Midbrain (tissue), 1 donor: ENCODE measurements around the gene UST.
A peak's percentile ranks its signal among the peaks of the same experiment; 100 is the strongest.

Source experiments
- DNase-seq: peaks from one replicate; lab custom pipeline; 2025; lab: John Stamatoyannopoulos, UW

The UST gene

DNA sequence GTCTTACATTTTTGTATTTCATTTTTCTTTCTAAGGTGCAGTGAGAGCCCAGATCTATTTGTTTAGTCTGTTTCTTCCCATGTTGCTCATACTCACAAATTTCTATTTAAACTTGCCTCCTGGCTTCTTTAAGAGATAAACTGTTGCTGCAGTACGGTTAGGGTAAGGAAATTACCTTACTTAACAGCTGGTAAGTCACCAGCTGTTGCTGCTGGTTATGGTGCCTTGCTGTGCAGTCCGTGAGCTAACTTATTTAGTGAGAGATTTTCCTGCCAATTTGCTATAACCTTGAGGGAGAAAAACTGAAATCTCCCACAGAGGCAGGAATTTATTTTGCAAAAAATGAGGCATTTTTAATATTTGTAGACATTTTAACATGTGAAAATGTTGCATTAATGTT, 261.0 kb downstream of the UST start:
- no peak for DNase-seq

DNA sequence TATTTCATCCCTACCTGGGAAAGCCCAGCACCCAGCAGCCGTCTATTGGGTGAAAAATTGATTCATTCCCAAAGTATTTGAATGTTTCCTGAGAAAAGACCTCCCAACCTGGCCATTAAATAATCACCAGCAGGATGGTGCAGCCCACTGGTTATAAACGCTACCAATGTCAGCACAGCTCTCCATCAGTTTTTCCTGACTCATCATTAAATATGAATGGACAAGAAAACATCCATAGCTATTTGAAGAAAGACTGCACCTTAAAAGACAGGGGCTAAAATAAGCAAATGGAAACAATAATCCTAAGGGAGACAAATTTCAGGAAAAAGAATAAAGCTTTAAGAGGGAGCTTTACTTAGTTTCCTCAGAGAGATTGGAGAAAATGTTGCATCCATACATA, 261.9 kb downstream of the UST start:
- DNase-seq: no peak

DNA sequence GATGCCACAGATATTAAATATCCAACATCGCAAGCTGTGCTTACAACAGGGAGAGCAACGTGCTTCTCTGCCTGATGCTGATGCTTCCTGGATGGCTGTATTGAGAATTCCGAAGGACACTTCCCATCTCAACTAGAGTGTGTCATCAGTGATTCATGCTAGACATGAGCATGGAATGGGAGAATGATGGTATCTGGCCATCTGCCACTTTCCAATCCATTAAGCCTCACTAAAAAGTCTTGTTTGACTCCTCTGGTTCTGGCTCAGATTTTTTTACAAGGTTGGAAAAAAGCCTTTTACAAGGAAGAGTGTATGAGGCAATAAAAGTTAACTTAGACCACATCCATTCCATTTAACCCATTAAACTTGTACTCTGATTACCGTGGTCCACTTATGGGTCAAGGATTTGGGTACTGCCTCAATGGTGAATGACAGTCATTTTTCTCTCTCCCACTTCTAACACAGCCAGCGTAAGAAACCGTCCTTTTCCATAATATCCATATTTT, 265.3 kb downstream of the UST start:
- no peak for DNase-seq

DNA sequence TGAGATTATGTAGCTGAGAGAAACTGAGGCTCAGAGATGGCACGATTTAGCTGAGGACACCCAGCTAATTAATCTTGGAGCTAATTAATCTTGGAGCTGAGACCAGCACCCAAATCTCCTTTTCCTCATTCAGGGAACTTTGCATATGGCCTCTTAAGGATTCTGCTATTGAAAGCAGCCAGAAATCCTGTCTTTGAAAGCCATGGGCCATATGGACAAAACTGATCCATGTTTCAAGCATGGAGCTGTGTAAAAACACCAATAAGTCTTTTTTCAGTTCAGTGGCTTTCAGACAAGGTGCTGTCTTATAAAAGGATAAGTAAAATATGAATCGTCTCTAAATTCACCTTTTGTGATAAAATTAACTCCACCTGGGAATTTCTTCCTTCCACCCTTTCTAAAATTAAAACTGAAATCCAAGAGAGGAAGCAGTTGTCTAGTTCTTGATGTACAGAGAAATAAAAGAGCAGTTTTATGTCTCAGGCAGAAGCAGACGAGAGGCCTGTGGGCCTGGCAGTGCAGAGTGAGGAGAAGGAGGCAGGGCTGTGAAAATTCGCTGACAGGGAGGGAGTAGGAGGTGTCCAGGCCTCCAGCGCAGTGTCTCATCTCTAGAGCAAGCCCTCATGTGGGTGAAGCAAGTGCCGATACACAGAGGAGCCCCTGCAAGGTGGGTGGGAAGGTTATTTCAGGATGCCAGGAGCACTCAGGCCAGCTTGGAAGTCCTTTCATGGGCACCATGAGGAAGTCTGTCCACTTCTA, 266.9 kb downstream of the UST start:
- DNase-seq: no peak

DNA sequence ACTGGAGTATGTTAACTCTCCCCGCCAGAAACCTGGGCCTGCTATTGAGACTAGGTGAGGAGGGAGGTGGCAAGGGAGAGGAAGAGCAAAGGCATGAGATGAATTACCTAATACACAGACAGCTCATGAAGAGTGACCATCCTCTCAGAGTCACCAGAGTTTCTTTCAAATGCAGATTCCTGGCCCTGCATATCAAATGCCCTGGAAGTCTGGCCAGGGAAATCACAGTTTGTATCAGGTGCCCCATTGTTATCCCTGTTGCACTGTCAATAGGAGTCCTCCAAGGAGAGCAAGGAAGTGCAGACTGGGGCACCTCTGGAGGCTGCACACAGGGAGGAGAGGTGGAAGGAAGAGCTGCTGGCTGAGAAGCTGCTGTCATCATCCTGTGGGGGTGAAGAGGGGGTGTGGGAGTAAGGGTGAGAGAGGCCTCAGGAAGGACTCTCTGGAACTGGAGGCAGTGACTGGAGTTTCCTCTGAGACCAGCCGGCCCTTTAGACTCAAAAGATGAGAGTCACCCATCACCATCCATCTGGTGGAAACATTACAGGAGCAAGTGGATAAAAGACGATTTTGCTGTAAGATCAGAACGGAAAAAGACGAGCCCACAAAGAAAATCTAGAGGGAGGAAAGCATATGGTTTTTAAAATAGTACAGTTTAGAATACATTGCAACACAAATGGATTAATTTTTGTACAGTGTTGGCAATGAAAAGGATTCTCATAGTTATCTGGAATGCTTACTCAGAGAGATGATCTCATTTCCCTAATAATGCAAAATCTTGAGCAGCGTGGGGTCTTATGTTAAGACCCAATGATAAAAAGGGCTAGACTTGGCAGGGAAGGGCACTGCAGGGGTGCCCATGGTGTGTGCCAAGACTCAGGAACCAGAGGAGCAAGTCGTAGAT, 268.1 kb downstream of the UST start:
- DNase-seq: no peak

GRCh38 chr6:149015535-149016525, 269.0 kb downstream of the UST start:
- no peak for DNase-seq

- no peak for DNase-seq
These were observed 269.9 kb downstream of the UST start for GRCh38 chr6:149016716-149017115.

DNA sequence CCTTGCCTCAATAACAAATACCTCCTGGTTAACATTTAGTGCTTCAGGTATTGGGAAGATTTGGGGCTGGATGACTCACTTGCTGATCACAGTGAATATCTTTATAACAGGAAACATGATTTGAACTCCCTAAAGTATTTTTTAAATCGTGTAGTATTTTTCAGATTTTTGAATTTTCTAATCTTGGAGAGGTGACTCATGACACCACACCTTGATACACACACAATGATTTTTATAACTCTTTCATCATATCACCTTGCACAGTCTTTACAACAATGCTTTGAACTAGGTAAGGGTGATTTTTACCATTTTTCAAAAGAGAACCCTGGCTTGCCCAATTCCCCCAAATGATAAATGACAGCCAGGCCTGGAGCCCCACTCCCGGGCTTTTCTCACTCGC, 273.5 kb downstream of the UST start:
- no peak for DNase-seq

DNA sequence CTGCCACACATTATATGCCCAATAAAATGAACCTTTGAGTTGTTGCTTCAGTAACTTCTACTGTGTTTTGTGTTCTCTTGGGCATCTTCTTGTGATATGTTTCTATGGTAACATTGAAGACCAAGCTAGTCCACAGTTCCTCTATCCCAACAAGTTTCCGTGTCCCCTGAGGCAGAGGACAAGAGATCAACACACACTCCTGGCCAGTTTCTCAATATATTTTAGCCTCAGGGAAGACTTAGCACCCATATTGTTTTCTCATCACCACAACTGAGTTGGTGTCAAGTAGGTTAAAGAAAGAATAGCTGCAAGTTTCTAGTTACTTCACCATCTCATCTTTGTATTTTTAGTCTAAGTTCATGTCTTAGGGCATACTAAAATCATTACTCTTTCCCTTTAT, 277.5 kb downstream of the UST start:
- DNase-seq: no peak

DNA sequence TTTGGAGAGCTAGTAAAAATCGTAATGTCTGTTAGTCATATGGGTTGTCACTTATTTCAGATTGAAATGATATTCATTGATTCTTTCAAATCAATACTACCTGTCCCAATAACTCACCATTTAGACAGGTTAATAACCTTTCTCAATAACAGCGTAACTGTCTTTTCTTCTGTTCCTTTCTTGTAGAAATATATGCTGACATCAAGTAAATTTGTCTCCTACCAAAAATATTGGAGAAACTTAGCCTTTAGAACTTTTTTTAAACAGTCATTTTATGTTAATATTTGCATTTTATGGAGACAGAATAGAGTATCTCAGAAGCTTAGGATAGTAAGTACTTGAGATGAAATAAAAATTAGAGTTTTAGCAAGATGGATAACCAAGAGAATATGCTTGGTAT, 278.2 kb downstream of the UST start:
- no peak for DNase-seq

DNA sequence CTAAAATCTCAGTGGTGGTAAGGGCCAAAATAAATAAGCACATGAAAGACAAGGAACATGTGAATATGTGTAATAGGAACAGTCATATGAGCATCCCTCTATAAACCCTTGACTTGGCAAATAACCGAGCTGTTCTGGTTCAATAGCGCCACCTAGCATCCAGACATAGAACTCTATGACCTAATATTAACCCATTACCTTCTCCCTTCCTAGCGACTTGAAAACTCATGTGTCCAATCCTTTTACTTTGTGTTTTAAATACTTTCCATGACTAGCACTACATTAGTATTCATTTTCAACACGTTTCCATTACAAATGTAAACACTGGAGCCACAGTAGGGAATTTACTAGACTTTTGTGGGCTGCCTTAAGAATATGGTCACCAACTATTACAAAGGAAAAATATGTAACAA, 279.7 kb downstream of the UST start:
- DNase-seq: peak; percentile 3

DNA sequence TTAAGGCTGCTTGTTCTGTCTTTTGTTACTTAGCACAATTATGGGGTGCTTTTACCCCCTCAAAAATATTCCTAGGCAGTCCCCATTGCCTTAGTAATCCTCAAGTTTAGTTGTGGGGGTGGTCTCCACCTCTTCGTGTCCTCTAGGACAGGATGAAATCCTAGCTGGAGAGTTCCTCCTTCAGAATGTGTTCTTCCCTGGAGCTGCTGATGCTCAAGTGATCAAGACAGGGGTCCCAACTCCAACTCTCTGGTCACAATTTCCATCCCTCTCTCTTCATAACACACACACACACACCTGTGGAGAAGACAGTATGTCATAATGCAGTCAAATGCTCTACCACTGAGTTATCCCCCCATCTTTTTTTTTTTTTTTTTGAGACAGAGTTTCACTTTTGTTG, 280.7 kb downstream of the UST start:
- DNase-seq: no peak

DNA sequence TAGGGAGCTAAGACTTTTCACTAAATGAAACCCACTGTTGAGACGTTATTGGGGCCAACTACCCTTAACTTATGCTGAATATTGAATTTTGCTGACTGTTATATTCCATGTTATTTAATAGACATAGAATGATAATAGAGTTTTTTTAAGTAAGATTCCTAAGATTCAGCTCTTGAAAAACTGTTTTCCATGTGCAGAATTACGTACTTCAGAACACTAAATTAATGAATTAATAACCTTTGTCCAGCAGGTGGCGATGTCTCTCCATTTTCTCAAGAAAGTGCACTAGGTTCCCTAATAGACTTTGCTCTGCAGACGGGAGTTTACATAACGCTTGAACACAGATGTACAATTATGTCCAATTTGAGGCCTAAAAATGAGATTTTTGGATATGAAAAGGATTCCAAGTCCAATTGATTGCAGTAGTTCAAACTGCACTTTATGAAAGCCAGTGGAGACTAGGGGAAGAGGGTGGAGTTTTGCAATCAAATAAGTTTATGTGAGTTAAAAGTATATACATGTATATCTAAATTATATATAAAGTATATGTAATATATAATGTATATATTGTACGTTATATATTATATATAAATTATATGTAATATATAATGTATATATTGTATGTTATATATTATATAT, 282.1 kb downstream of the UST start:
- DNase-seq: peak; percentile 85

GRCh38 chr6:149031201-149031858, 284.5 kb downstream of the UST start:
- DNase-seq: no peak

- DNase-seq: no peak
These were observed 285.2 kb downstream of the UST start for GRCh38 chr6:149031859-149032598.

- DNase-seq: no peak
These were observed 286.0 kb downstream of the UST start for GRCh38 chr6:149032599-149033405.

DNA sequence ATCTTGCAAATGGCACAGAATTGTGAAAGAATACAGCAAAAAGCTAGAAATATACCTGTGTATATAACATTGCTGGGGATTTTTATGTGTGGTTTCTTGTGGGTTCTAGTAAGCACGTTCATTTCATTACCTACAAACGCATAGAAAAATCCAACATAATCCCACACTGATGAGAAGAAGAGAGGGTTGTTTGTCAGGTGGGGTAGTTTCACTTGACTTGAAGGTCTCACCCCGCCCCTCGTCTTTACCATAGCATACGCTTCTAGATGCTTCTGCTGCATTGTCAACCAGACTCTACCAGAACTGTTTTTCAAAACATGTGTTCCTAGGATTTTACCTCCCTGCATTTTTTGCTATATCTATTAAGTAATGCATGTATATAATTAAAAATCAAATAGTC, 286.6 kb downstream of the UST start:
- no peak for DNase-seq

DNA sequence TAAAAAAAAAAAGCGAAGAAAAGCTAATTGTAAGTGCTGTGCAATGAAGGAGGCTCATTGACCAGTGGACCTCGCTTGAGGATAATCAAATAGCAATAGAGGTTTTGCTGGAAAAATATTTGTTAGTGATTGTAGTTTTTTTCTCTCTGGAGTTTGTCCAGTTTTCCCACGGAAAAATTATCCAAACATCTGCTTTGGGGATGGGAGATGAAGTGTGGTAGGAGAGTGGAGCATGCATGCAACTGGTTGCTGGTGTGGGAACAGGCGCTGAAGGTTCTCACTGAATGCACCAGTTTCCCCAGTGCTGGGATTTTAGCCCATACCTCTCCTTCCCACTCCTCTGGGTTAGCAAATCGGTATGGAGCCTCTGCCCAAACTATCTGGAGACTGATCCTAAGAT, 288.9 kb downstream of the UST start:
- DNase-seq: no peak

GRCh38 chr6:149037051-149037671, 290.3 kb downstream of the UST start:
- no peak for DNase-seq
